Sigmoid colon (tissue), 4 donors: Measurements from ENCODE around the gene EHD2.

Experiments
- CTCF ChIP-seq, 4 experiments: fragments of 450-650 bp in 3 of 4; fragments of 200-600 bp in 1 of 4; IDR thresholded peaks; one replicate each; pipeline ENCODE4 v1.5.1; 2016 to 2019; ENCODE audit warnings: antibody characterized with exemption in 4 of 4, mild to moderate bottlenecking in 3 of 4, moderate library complexity in 2 of 4
- EP300 ChIP-seq, 4 donors: sonication (generic); formaldehyde crosslinking; IDR thresholded peaks; one replicate each; pipeline ENCODE4 v1.6.1; 2017; ENCODE audit warnings: antibody characterized with exemption in 4 of 4
- POLR2A ChIP-seq, 2 donors: fragments of 450-650 bp; IDR thresholded peaks; one replicate each; pipeline ENCODE4 v1.6.1; 2016; ENCODE audit warnings: antibody characterized with exemption in 2 of 2, mild to moderate bottlenecking in 2 of 2, moderate library complexity in 2 of 2
- POLR2AphosphoS5 ChIP-seq, 4 donors: sonication (generic); formaldehyde crosslinking; IDR thresholded peaks; one replicate each; pipeline ENCODE4 v1.6.1; 2017; ENCODE audit warnings: antibody characterized with exemption in 4 of 4

- TF ChIP-seq CTCF (IDR thresholded peaks at IDR 0.05): no peak
- TF ChIP-seq EP300 (IDR thresholded peaks at IDR 0.05): no peak
- TF ChIP-seq POLR2A (IDR thresholded peaks at IDR 0.05): no peak
- TF ChIP-seq POLR2AphosphoS5 (IDR thresholded peaks at IDR 0.05): no peak
Observed at GRCh38 chr19:47691090-47691489, 22.1 kb upstream of the EHD2 start.
